Sigmoid colon (tissue), 4 donors: ENCODE data around the gene CD101.

Experiments used
- POLR2A ChIP-seq, 2 donors: fragments of 450-650 bp; IDR thresholded peaks; one replicate each; pipeline ENCODE4 v1.6.1; 2016; ENCODE audit warnings: antibody characterized with exemption in 2 of 2, mild to moderate bottlenecking in 2 of 2, moderate library complexity in 2 of 2
- POLR2AphosphoS5 ChIP-seq, 4 donors: sonication (generic); formaldehyde crosslinking; IDR thresholded peaks; one replicate each; pipeline ENCODE4 v1.6.1; 2017; ENCODE audit warnings: antibody characterized with exemption in 4 of 4
- TF ChIP-seq, protein P1 (sequence below), 4 experiments: fragments of 450-650 bp in 3 of 4; fragments of 200-600 bp in 1 of 4; IDR thresholded peaks; one replicate each; pipeline ENCODE4 v1.5.1; 2016 to 2019; ENCODE audit warnings: antibody characterized with exemption in 4 of 4, mild to moderate bottlenecking in 3 of 4, moderate library complexity in 2 of 4

GRCh38 chr1:116991918-116992317 lies 9.6 kb upstream of the CD101 start:
- TF ChIP-seq, protein P1, sequence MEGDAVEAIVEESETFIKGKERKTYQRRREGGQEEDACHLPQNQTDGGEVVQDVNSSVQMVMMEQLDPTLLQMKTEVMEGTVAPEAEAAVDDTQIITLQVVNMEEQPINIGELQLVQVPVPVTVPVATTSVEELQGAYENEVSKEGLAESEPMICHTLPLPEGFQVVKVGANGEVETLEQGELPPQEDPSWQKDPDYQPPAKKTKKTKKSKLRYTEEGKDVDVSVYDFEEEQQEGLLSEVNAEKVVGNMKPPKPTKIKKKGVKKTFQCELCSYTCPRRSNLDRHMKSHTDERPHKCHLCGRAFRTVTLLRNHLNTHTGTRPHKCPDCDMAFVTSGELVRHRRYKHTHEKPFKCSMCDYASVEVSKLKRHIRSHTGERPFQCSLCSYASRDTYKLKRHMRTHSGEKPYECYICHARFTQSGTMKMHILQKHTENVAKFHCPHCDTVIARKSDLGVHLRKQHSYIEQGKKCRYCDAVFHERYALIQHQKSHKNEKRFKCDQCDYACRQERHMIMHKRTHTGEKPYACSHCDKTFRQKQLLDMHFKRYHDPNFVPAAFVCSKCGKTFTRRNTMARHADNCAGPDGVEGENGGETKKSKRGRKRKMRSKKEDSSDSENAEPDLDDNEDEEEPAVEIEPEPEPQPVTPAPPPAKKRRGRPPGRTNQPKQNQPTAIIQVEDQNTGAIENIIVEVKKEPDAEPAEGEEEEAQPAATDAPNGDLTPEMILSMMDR (IDR thresholded peaks at IDR 0.05), result no peak
- TF ChIP-seq POLR2A (IDR thresholded peaks at IDR 0.05) (no peak), POLR2AphosphoS5 (IDR thresholded peaks at IDR 0.05) (no peak)
